AML-193 (cell line): ENCODE measurements around the gene UBD.

Source experiments
- DNase-seq, 2 experiments: peaks; one replicate each; lab custom pipeline; 2025; lab: John Stamatoyannopoulos, UW

Gene UBD

GRCh38 chr6:29521006-29521680, 38.4 kb downstream of the UBD start:
- DNase-seq = no peak

- no peak for DNase-seq
Measured at GRCh38 chr6:29520232-29520631, 39.3 kb downstream of the UBD start.

DNA sequence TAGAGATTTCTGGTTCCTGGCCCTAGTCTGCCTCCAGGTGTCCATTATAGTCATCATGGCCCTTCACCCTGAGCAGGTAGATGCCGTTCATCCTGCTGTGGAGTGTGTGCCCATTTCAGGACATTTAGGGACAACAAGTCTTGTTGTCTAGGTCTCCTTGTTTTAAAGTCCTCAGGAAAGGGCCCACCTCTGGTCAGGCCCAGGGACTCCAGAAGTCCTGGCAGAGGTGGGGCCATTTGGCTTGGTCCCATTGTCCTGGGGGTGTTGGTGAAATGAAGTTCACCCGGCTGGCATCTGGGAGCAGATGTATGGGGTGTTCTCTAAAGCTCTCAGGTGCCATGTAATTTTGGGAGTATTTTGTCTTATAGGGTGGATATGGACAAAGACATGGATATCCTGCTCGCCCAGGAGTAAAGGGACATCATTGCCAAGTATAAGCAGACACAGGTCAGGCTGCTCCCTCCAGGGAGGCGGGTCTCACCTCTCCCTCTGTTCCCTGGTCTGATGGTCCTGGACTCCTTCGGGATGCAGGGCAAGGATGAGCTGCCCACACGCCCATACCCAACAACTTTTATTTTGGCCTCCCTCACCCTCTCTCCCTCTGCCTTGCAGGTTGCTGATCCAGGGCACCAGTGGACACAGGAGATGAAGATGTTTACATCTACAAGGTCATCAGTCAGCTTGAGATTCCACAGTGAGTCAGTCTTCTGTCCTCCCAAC, 40.1 kb downstream of the UBD start:
- DNase-seq = no peak

DNA sequence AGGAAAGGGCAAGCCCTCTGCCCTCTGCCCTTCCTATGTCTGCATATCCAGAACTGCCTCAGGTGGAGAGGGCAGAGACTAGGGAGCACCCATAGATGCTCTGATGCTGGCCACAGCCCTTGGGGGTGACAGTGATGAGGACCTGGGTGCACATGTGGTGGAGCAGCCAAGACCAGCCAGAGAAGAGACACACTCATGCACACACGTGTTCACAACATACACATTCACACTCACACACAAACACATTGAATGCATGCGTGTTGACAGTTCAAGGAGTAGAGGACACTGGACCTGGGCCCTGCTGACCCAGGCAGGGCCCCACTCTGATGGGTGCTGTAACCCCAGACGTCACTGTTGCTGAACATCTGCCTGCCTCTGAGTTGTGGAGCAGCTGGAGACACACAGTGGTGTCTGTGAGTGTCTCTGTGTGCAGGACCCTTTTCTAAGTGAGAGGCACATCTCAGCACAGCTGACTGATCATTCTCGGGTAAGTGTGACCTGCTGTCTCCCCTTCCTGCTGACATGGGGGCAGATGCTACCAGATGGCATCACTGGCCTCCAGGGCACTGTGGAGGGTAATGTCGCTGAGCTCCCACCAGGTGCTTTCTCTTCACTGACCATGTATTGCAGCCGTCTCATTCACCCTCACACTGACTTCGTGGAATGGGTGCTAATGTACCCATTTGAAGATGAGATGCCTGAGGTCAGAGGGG, 41.6 kb downstream of the UBD start:
- no peak for DNase-seq

GRCh38 chr6:29517245-29517644, 42.3 kb downstream of the UBD start:
- no peak for DNase-seq

GRCh38 chr6:29516108-29516507, 43.4 kb downstream of the UBD start:
- peak in 1 of 2 experiments; percentile 16 for DNase-seq

DNA sequence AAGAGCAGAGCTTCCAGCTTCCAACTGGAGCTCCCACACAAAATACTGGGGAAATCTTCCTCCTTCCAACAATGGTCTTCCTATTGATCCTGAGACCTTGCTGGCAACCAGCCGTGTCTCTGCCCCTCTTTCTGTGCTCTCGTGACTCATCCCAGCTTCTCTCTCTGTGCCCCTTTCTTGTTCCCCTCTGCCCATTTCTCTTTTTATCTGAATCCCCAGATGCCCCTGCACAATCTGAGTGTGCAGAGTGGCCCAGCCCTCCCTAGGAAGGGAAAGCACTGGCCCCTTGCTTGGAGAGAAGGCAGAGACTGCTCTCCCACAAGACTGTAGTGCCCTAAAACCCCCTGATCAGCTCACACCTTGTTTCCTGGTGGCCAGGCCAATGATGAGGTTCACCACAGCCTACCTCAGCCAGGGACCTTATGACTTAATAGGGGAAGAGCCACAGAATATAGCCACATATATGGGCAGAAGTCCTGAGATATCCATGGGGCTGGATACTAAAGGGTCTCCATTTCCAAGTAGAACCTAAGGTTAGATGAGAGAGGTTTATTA, 48.7 kb downstream of the UBD start:
- DNase-seq = no peak

- DNase-seq = no peak
Measured at GRCh38 chr6:29510202-29510601, 49.3 kb downstream of the UBD start.

GRCh38 chr6:29509711-29510110, 49.8 kb downstream of the UBD start:
- no peak for DNase-seq

GRCh38 chr6:29509239-29509638, 50.3 kb downstream of the UBD start:
- DNase-seq = no peak

DNA sequence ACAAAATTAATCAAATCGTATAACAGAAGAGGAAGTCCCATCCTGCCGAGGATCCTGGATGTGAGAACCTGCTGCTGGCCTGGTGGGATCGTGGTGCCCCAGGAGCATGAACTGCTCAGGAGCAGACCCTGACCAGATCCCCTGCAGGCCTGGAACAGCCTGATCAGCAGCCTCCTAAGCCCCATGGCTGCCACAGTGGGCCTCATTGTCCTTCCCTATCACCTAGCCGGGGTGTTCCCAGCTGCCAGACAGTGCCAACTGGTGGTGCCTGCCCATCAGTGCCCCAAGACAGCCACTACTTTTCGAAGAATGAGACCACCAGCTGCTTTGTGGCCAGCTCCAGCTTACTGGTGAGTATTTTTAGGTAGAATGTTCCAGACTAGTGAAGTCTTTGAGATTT, 52.2 kb downstream of the UBD start:
- no peak for DNase-seq

DNA sequence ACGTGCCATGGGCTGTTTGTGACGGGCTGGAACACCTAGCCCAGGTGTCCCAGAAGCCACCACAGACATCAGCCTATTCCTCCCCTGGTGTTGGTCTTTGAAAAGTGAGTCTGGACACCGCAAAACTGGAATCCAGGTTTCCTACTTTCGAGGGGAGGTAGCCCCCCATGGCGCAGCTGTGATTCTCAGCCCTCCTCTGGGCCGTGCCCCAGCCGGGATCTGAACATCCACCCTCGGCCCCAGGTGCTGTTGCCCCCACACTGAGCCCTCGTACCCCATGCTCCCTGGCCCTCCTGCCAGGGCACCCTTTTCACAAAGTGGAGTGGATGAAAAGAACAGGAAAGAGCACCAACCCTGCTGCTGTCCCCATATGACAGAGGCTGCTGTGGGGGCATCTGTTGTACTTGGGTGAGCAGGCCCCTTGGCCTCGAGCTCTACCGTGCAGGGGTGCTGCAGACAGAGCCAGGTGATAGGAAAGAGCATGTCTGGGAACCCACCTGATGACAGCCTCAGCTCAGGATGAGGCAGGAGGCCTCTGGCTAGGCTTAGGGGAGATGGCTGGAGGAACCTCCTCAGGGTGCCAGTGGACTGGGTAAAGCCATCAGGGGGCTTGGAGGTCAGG, 53.0 kb downstream of the UBD start:
- no peak for DNase-seq

DNA sequence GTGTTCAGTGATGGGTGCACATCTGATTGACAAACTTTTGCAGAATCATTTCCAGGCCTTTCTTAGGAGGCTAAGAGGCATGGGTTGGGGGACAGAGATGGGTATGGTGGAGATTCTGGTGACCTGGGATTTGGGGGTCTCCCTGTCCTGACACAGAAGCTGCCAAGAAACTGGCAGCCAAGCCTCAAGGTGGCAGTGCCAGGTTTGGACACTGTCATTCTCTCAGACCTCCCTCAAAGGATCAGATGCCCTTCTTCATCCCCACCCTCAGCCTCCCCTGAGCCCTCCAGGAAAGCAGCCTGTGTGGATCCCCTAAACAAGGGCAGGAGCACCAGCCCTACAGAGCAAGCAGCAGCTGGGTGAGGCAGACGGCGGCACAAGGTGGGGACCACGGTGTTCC, 53.7 kb downstream of the UBD start:
- DNase-seq = no peak
